Parathyroid adenoma (tissue), 2 donors: ENCODE results near the gene TAPT1.

Experiments
- H2AFZ ChIP-seq: fragments of 300-600 bp; sonication (generic); one replicate; pipeline ENCODE4 v1.7.0; 2017; ENCODE audit warnings: antibody characterized with exemption, mild to moderate bottlenecking
- H3K27ac ChIP-seq: fragments of 300-600 bp; sonication (generic); one replicate; pipeline ENCODE4 v1.7.0; 2017
- H3K27me3 ChIP-seq: fragments of 300-600 bp; sonication (generic); one replicate; pipeline ENCODE4 v1.7.0; 2017; ENCODE audit warnings: low read length; ENCODE audit not compliant: control insufficient read depth, insufficient read depth
- H3K36me3 ChIP-seq: fragments of 300-600 bp; sonication (generic); one replicate; pipeline ENCODE4 v1.7.0; 2017; ENCODE audit warnings: low read length; ENCODE audit not compliant: control insufficient read depth, insufficient read depth
- H3K4me1 ChIP-seq: fragments of 300-600 bp; sonication (generic); one replicate; pipeline ENCODE4 v1.7.0; 2017; ENCODE audit warnings: control low read depth
- H3K4me2 ChIP-seq: fragments of 300-600 bp; sonication (generic); one replicate; pipeline ENCODE4 v1.7.0; 2017; ENCODE audit warnings: low read length
- H3K4me3 ChIP-seq: fragments of 300-600 bp; sonication (generic); one replicate; pipeline ENCODE4 v1.7.0; 2017; ENCODE audit warnings: low read depth, low read length
- H3K79me2 ChIP-seq: fragments of 300-600 bp; sonication (generic); one replicate; pipeline ENCODE4 v1.7.0; 2017; ENCODE audit warnings: control low read depth
- H3K9ac ChIP-seq: fragments of 300-600 bp; sonication (generic); one replicate; pipeline ENCODE4 v1.7.0; 2017; ENCODE audit warnings: mild to moderate bottlenecking
- H3K9me3 ChIP-seq: fragments of 300-600 bp; sonication (generic); one replicate; pipeline ENCODE4 v1.7.0; 2017; ENCODE audit warnings: low read length; ENCODE audit not compliant: control insufficient read depth
- TF ChIP-seq, protein P1 (sequence below): fragments of 300-600 bp; sonication (generic); IDR thresholded peaks from one replicate; pipeline ENCODE4 v1.7.0; 2017; ENCODE audit warnings: antibody characterized with exemption, mild to moderate bottlenecking
- donor health status: primary hyperparathyroidism.

The TAPT1 gene

DNA sequence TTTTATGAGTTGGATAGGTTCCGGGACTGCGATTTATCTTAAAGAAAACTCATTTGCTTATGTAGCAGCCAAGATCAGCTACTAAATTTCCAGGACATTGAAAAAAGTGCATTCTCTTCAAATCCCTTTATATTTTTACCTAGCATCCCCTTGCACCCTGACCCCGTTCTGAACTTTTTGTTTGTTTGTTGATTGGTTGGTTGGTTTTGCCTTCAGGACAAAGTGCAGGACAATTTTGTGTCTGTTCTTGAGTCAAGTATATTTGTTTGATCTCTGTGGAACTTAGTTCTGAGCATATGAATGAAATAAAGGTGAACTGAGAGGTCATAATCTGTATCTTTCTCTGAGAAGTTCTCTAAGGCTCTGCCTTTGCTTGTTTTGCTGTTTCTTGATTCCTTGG, 12.8 kb upstream of the TAPT1 start:
- no peaks in the 10 kb centered on the region for H3K27me3 ChIP-seq
- no peak overlapping the region for H2AFZ ChIP-seq
- no peak overlapping the region for H3K4me2 ChIP-seq
- no peaks in the 10 kb centered on the region for H3K79me2 ChIP-seq
- no peaks in the 10 kb centered on the region for H3K36me3 ChIP-seq
- TF ChIP-seq, protein P1, sequence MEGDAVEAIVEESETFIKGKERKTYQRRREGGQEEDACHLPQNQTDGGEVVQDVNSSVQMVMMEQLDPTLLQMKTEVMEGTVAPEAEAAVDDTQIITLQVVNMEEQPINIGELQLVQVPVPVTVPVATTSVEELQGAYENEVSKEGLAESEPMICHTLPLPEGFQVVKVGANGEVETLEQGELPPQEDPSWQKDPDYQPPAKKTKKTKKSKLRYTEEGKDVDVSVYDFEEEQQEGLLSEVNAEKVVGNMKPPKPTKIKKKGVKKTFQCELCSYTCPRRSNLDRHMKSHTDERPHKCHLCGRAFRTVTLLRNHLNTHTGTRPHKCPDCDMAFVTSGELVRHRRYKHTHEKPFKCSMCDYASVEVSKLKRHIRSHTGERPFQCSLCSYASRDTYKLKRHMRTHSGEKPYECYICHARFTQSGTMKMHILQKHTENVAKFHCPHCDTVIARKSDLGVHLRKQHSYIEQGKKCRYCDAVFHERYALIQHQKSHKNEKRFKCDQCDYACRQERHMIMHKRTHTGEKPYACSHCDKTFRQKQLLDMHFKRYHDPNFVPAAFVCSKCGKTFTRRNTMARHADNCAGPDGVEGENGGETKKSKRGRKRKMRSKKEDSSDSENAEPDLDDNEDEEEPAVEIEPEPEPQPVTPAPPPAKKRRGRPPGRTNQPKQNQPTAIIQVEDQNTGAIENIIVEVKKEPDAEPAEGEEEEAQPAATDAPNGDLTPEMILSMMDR = no peak
- H3K27ac ChIP-seq = no peak overlapping the region
- no peak overlapping the region for H3K4me3 ChIP-seq
- H3K9ac ChIP-seq = no peak overlapping the region
- no peaks in the 10 kb centered on the region for H3K9me3 ChIP-seq
- no peaks in the 10 kb centered on the region for H3K4me1 ChIP-seq

DNA sequence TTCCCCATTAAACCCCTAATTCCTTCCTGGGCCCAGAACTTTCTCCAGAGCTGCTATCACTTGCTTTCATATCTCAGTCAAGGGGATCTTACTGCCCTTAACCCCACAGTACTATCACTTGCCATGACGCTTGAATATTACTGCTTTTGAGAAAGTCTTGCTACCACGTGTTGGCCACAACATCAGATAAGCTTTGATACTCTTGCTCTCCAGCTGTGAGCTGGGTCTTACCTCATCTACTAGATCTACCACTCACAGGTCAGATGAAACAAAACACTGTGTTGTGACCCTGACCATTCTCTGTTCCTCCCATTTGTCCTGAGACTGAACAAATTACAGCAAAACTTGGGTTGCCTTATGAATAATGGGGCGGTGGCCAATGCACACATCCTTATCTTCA, 12.1 kb upstream of the TAPT1 start:
- Histone ChIP-seq H3K36me3 (no peaks in the 10 kb centered on the region), H3K4me1 (no peaks in the 10 kb centered on the region), H3K4me3 (no peak overlapping the region), H3K27me3 (no peaks in the 10 kb centered on the region), H3K27ac (no peak overlapping the region), H3K9me3 (no peaks in the 10 kb centered on the region), H3K79me2 (no peaks in the 10 kb centered on the region), H3K9ac (no peak overlapping the region), H3K4me2 (no peak overlapping the region), H2AFZ (no peak overlapping the region)
- TF ChIP-seq, protein P1 = no peak

DNA sequence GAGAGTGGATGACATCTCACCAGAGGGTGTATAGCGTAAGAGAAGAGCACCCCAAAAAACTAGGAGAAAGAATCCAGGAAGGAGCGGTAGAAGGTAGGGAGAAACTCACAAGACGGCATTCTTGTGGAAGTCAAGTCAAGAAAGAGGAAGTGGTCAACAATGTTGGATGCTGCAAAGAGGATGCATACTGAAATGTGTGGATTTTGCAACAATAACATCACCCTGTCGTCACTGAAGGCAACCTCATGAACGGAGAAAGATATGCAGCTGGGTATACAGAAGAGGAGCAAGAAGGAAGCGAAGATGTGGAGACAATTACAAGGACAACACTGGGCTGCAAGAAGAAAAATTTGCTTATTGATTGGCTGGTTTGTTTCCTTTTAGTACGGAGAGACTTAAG, 11.4 kb upstream of the TAPT1 start:
- TF ChIP-seq, protein P1 = no peak
- Histone ChIP-seq H3K4me2 (no peak overlapping the region), H3K9ac (no peak overlapping the region), H3K9me3 (no peaks in the 10 kb centered on the region), H3K4me3 (no peak overlapping the region), H3K27me3 (no peaks in the 10 kb centered on the region), H3K4me1 (no peaks in the 10 kb centered on the region), H3K27ac (no peak overlapping the region), H3K36me3 (no peaks in the 10 kb centered on the region), H3K79me2 (no peaks in the 10 kb centered on the region), H2AFZ (no peak overlapping the region)

DNA sequence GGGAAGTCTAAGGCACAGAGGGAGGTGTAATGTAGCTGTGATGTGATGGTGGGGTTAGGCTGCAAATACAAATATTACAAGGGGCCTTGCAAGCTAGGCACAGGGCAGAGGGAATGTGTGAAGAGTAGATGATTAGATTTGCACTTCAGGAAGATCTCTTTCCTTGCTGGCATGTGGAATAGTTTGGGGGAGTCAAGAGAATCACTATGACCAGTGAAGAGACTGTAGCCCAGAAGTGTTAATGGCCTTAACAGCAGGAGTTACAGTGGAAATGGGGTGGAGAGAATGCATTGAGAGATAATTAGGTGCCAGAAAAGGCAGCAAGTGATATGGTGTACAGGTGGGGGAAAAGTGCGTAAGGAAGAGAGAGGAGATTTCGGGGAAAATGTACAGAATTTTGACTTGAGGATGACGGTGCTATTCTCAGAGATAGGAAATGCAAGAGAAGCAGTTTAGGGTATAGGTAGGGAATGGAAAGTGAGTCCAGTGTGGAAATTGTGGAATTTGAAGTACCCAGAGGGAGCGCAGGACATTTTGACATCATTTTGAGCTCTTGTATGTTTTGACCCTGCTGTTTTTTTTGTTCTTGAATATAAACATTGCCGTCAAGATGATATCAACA, 10.2 kb upstream of the TAPT1 start:
- Histone ChIP-seq H3K36me3 (no peaks in the 10 kb centered on the region), H3K9me3 (no peaks in the 10 kb centered on the region), H3K9ac (no peak overlapping the region), H3K4me1 (no peaks in the 10 kb centered on the region), H3K4me3 (no peak overlapping the region), H2AFZ (no peak overlapping the region), H3K27me3 (no peaks in the 10 kb centered on the region), H3K79me2 (no peaks in the 10 kb centered on the region), H3K27ac (no peak overlapping the region), H3K4me2 (no peak overlapping the region)
- TF ChIP-seq, protein P1 = no peak

DNA sequence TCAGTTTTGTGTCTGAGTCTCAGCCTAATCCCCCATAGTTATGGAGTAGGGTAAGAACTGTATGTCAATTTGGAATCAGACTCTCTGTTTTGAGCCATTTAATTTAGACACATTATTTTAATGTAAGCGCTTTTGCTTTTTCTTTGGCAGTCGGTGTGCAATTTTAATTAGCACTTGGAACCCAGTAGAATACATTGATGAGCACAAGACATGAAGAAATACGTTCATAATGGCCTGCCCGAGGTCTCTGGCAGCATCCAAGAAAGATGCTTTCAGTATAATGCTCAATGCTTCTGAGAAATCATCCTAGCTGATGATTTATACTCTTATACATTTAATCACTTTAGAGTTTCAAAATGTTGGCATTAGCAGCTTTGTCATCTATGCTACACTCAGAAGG, 8.9 kb upstream of the TAPT1 start:
- no peak overlapping the region for H3K27ac ChIP-seq
- H3K4me1 ChIP-seq = no peaks in the 10 kb centered on the region
- H2AFZ ChIP-seq = no peak overlapping the region
- TF ChIP-seq, protein P1 = no peak
- H3K36me3 ChIP-seq = no peaks in the 10 kb centered on the region
- H3K9ac ChIP-seq = no peak overlapping the region
- H3K79me2 ChIP-seq = no peaks in the 10 kb centered on the region
- H3K4me2 ChIP-seq = no peak overlapping the region
- H3K9me3 ChIP-seq = no peaks in the 10 kb centered on the region
- no peaks in the 10 kb centered on the region for H3K27me3 ChIP-seq
- no peak overlapping the region for H3K4me3 ChIP-seq
